ENCODE measurements around the gene UBE2D2.
"Not testable (repeated sequence)": the region's sequence is repeated elsewhere in the genome, so short reads cannot be mapped to it uniquely, and the experiment has no call there.

DNA sequence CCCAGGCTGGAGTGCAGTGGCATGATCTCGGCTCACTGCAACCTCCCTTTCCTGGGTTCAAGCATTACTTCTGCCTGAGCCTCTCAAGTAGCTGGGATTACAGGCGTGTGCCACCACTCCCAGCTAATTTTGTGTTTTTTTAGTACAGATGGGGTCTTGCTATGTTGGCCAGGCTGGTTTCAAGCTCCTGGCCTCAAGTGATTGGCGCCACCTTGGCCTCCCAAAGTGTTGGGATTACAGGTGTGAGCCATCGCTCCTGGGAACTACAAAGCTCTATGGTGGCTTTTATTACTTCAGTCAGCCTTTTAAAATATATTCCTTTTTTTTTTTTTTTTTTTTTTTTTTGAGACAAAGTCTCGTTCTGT lies 37.4 kb downstream of the UBE2D2 start:
- not testable (repeated sequence) for TF ChIP-seq EP300 (IDR thresholded peaks at IDR 0.05); POLR2A (IDR thresholded peaks at IDR 0.05; ENCODE audit: low read depth); POLR2AphosphoS5 (IDR thresholded peaks at IDR 0.05)
- TF ChIP-seq, protein P1, sequence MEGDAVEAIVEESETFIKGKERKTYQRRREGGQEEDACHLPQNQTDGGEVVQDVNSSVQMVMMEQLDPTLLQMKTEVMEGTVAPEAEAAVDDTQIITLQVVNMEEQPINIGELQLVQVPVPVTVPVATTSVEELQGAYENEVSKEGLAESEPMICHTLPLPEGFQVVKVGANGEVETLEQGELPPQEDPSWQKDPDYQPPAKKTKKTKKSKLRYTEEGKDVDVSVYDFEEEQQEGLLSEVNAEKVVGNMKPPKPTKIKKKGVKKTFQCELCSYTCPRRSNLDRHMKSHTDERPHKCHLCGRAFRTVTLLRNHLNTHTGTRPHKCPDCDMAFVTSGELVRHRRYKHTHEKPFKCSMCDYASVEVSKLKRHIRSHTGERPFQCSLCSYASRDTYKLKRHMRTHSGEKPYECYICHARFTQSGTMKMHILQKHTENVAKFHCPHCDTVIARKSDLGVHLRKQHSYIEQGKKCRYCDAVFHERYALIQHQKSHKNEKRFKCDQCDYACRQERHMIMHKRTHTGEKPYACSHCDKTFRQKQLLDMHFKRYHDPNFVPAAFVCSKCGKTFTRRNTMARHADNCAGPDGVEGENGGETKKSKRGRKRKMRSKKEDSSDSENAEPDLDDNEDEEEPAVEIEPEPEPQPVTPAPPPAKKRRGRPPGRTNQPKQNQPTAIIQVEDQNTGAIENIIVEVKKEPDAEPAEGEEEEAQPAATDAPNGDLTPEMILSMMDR (IDR thresholded peaks at IDR 0.05) = not testable (repeated sequence)

Measured in esophagus muscularis mucosa (tissue), 4 donors.